HG02852 (cell line): ENCODE measurements around the gene CKB.
"Not testable (repeated sequence)": the region's sequence is repeated elsewhere in the genome, so short reads cannot be mapped to it uniquely, and the experiment has no call there.

Source experiments
- ATAC-seq: cut with Tn5 transposase; IDR thresholded peaks from one replicate; pipeline ENCODE4 v1.9.1; 2021; ENCODE audit warnings: mild to moderate bottlenecking, moderate library complexity; ENCODE audit not compliant: unreplicated experiment

Gene CKB

DNA sequence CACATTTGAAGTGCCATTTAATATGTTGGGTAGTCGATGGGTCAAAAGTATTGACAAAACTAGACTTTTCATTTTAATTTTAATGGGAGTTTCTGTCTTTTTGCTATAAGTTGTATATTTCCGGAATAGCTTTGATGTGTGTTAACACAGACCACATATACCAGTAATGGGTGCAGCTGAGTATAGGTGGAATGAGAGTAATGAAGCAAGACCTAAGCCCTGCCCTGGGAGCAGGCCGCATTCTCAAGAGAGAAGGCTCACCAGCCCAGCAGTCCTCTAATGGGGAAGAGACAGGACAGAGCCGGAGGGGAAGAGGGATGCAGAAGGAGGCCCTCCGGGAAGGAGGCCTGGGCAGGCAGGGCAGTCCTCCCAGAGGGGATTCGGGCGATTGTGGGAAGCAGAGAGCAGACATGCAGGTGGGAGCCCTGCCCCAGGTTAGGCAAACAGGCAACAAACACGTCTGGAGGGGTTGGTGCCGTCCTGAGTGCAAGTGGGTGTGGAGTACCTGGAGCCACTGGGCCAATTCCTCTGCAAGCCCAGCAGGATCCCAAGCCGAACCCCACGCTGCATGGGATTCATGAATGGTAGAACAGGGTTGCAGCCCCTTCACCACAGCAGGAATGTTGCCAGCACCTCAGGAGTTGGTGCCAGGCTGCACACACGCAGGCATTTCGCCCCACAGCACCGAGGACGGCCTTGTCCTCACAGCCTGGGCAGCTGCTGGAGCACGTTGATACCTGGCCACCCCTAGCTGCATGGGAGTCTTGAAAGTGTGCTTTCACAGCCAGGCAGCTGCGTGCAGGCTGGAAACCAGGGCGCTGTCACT is 7.8 kb downstream of the CKB start:
- no peak for ATAC-seq

DNA sequence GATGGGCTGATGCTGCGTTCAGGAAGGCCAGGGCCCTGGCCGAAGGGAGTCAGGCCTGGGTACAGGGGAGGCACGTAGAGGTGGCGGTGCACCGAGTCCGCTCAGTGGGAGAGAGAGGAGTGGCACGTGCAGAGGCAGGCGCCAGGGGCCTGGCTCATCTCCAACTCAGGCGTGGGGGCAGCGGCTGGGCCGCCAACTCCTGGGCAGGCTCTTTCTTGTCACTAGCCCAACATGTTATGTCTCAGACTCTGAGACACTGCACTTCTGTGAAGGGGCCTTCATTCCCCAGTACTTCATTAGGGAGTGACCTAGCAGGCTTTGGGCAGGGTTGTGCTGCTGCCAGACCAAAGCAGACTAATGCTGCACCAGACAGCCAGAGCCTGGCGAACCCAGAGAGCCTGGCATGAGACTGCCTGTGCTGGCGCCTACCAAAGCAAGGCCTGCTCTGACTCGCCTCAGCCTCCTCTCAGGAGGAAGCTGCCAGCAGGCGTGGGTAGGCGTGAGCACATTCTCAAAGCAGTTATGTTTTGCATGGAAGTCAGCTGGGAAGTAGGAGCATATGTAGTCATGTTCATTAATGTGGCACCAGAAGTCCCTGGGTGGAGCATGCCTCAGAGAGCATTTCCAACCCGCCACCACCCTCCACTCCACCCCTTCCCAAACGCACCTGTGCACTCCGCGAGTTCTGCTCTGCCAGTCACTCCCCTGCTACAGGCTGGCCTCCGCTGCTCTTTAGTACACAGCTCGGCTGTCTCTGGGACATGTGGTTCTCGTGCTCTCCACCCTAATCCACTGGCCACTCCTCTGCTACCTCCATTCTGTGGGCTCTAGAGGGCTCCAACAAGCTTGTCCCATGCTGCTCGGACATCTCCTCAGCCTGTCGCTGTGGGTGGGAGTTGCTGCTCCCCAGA is 9.7 kb downstream of the CKB start:
- ATAC-seq, result no peak

DNA sequence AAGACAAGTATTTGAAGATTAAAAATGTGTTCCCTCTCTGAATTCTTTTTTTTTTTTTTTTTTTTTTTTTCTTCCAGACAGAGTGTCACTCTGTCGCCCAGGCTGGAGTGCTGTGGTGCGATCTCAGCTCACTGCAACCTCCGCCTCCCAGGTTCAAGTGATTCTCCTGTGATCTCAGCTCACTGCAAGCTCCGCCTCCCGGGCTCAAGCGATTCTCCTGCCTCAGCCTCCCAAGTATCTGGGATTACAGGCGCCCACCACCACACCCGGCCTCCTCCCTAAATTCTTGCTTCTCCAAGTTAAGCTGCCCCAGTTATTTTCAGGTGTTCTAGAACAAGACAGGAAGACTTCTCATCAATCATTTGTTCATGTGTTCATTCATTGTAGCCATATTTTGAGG is 10.4 kb downstream of the CKB start:
- ATAC-seq, result not testable (repeated sequence)

DNA sequence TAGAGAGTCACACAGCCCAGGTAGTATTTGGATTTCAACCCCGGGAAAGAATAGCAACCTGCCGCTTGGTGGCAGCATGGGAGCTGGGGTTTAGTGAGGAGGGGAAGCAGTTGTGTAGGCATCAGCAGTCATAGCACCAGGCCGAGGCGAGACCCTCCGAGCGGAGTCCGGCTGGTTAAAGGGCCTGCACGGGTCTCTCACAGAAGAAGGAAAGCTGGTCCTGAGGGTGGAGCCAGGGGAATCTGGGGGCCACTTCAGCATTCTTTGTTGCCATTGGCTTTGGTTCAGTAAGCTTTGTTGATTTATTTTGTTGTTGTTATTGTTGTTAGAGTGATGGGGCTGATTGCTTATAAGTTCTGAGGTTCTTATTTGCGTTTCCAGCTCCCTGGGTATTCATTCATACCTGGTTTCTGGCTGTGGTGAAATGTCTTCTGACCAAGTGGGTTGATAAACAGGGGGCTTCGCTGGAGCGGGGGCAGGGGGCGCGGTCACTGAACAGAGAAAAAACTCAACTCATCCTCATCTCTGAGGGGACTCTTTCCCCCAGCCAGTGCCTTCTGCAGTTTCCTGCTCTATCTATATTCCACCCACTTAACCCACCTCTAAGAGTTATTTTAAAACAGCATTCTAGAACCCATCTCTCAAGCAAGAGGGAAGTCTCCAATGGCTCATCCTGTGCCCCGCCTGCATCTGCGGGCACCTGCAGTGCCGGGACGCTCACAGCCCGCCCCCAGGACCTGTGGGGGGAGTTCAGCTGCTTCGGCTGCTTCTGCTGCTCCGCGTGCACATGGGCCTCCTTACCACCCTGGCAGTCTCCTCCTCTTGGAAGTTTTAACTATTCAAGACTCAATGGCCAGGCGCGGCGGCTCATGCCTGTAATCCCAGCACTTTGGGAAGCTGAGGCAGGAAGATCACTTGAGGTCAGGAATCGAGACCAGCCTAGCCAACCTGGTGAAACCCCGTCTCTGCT is 11.6 kb downstream of the CKB start:
- no peak for ATAC-seq

GRCh38 chr14:103509864-103510723 is 12.5 kb downstream of the CKB start:
- no peak for ATAC-seq

GRCh38 chr14:103508521-103509329 is 13.9 kb downstream of the CKB start:
- no peak for ATAC-seq

- no peak for ATAC-seq
Observed at GRCh38 chr14:103507751-103508150, 14.9 kb downstream of the CKB start.

- ATAC-seq, result no peak
Observed at GRCh38 chr14:103504991-103505565, 17.6 kb downstream of the CKB start.

DNA sequence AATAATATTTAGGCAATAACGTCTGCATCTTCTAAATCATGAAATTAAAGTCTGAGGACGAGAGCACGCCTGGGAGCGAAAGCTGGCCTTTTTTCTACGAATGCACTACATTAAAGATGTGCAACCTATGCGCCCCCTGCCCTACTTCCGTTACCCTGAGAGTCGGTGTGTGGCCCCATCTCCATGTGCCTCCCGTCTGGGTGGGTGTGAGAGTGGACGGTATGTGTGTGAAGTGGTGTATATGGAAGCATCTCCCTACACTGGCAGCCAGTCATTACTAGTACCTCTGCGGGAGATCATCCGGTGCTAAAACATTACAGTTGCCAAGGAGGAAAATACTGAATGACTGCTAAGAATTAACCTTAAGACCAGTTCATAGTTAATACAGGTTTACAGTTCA is 19.3 kb downstream of the CKB start:
- ATAC-seq, result no peak

- ATAC-seq, result no peak
Observed at GRCh38 chr14:103502877-103503276, 19.8 kb downstream of the CKB start.

DNA sequence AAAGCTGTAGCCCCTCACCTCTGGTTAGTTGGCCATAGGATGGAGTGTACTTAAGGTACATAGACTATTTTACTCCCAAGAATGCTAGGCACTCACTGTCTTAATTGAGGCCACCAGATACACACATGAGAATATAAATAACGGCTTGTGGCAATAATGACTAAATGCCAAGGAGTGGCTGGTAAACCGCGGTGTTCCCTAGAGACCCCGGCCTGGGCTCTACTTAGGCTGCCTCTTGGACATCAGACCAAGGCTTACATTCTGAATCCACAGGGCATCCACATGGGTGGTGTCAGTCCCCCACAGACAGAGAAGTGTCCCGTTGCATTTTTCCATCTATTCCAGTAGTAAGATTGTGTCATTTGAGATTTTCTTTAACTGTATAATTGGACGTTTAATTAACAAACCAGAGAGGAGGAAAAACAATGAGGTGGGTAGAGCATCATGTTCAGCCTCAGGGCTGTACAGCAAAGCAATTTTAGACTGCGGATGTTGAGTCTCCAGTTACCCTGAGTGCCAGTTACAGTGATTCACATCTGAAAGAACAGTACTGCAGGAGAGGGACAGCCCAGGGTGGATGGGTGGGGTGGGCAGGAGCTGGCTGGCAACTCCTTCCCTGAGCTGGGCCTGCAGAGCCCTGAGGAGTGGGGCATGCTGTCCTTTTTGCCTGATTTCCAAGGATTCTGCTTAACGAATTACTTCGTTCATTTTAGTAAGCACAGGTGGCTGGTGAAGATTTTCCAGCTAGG is 20.5 kb downstream of the CKB start:
- no peak for ATAC-seq

DNA sequence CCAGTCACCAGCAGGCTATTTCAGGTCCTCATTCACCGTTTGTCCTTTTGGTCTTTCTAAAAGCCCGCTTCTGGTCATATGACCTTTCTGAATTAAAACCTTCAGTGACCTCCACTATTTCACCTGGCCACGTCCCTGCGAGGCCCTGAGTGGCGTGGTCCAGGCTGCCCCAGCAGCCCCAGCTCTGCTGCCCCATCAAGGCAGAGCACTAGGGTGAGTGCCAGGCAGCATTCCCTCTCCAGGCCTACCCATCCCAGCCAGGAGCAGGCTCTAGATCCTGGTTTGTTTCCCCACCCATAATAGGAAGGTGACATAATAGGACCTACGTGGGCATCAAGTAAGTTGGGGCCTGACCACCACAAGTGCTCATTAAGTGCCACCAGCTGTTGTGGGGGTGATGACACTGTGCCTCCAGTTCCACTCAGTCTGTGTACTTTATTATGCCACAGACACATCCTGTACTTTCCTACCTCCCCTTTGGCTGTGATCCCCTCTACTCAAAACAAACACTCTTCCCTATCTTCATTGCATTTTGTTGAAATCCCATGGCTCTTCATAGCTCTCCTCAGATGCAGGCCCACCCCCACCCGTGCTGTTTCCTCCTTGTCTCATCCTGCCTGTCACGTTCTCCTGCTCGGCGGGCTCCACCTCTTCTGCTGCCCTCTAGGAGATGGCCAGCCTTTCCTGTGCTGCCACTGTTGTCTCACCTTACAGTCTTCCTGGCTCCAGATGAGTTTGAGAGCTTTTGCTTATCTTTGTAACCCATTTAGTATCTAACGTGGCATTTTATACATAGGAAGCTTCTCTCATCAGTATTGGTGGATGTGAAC is 21.4 kb downstream of the CKB start:
- ATAC-seq, result no peak

DNA sequence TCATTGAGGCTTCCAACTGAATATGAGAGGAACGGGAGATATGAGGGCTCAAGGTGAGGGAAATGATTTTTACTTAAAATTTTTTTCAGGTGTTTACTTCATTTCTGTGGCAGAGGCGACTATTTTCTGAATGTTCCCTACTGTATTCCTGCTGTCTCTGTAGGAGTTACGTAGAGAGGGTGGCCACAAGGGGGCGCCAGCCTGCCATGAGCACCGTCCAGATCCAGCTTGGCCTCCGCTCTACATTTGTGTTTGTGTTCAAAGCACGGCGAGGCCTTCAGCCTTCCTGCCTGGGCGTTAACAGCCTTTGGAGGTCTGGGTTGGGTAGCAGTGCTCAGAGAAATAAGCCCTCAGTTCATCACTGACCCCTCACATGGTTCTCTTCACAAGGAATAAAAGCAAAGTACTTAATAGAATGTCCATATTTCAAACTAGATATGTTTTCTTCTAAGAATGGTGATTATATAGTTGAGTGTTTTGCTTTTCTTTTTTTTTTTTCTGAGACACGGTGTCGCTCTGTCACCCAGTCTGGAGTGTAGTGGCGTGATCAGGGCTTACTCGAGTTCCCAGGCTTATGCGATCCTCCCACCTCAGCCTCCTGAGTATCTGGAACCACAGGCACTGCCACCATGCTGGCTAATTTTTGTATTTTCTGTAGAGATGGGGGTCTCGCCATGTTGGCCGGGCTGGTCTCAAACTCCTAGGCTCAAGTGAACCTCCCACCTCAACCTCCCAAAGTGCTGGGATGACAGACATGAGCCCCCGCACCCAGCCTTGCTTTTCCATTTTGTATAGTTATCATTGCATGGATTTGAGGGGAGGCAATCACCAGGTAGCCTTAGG is 22.3 kb downstream of the CKB start:
- no peak for ATAC-seq

DNA sequence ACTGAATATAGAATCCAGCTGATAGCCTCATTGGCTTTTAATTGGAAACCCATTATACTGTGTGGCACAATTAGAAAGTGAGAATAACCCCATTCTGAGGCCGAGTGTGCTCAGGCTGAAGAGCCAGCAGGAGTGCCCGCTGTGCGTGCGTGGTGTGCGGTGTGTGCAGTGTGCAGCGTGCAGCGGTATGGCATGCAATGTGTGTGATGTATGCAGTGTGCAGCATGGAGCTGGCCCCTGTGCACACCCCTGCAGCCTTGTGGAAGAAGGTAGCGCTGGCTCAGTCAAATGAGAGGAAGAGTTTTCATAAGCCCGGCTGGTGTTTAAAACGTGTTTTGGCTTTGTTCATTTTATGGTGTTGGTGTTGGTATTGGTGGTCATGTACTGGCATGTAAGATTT is 22.9 kb downstream of the CKB start:
- no peak for ATAC-seq

- no peak for ATAC-seq
Observed at GRCh38 chr14:103496776-103497175, 25.9 kb downstream of the CKB start.

DNA sequence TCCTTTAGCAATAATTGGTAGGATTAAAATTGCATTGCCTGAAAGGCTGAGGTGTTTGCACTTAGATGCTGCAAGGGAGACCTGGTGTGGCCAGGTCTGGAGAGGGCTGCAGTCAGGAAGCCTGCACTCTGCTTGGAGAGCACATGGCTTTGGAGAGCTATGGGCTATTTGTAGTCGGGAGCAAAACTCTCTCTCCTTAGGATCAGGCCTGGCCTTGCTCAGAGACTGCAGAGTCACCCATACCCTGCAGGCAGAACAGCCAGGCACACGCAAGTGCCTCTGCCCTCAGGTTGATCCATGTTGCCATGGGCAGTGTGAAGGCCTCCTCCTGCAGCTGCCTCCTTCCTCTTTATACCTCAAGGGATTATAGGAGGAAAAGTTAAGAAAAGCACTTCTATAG is 26.8 kb downstream of the CKB start:
- ATAC-seq, result no peak
